ENCODE measurements around the gene MSH3. TPM values are rescaled to one million over a fixed set of nuclear protein-coding genes. Genes with fewer than 3 reads are reported as not detected.

Gene MSH3
- total and polyA plus RNA-seq, 2 of the 8 experiments (the other 6 are each of a cell fraction or from before 2014, with no cell fraction given): 3.6 to 22.6 TPM

DNA sequence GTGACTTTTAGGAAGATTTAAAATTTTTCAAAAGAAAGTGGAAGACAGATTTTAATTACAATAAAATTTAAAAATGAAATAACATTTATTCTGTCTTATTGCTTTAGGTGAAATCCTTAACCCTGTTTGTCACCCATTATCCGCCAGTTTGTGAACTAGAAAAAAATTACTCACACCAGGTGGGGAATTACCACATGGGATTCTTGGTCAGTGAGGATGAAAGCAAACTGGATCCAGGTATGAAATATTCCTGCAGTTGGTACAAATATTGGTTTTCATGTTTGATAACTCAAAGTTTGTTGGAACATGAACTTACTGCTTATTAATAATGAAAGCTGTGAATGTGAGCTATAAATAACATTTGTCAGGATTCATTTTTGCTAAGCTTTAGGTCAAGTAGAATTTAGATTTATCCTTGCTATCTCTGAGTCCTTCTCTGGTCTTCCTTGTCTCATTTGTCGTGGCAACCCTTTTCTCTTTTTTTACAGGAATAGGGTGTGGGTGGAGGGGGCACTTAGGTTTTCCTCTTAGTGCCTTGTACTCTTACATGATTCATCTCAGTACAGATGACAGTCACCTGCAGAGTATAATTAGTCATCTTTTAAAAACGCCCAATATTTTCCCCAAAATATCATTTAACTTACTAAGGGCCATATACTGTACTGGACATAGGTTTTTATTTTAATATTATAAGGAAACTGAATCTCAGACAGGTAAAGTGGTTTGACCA, 210.4 kb downstream of the MSH3 start (continued):
- TF ChIP-seq TCF12 (IDR thresholded peaks at IDR 0.05; ENCODE audit: low read depth, low read length): no peak
- no peak for TF ChIP-seq SUZ12 (IDR thresholded peaks at IDR 0.05; ENCODE audit: low read length)
- TF ChIP-seq RBBP5 (IDR thresholded peaks at IDR 0.05; ENCODE audit: borderline replicate concordance, low read depth, low read length): no peak
- TF ChIP-seq, protein P1, sequence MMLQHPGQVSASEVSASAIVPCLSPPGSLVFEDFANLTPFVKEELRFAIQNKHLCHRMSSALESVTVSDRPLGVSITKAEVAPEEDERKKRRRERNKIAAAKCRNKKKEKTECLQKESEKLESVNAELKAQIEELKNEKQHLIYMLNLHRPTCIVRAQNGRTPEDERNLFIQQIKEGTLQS (IDR thresholded peaks at IDR 0.05; ENCODE audit: insufficient read depth, low read depth, low read length): no peak
- TF ChIP-seq KDM1A (IDR thresholded peaks at IDR 0.05; ENCODE audit: borderline replicate concordance, low read length): no peak

Data from H1 (cell line).